HG02623 (cell line): ENCODE results near the gene OR2AT4.

ENCODE experiments used
- ATAC-seq: cut with Tn5 transposase; IDR thresholded peaks from one replicate; pipeline ENCODE4 v1.9.1; 2021; ENCODE audit warnings: moderate library complexity; ENCODE audit not compliant: unreplicated experiment

Gene OR2AT4

GRCh38 chr11:75031771-75032549, 64.7 kb downstream of the OR2AT4 start:
- ATAC-seq: no peak
